ENCODE results near the gene RFX2.
A peak's percentile ranks its signal among the peaks of the same experiment; 100 is the strongest.
"Not testable (repeated sequence)": the region's sequence is repeated elsewhere in the genome, so short reads cannot be mapped to it uniquely, and the experiment has no call there.

Gene RFX2

GRCh38 chr19:5990289-5990797 lies 120.0 kb downstream of the RFX2 start:
- no peak overlapping the region for H3K27ac ChIP-seq (ENCODE audit: low read depth, low read length)
- peaks cover 13% of the 10 kb centered on the region for H3K36me3 ChIP-seq (ENCODE audit: insufficient read depth, low read length)
- H3K9ac ChIP-seq (ENCODE audit: low read length): no peak overlapping the region
- H3K27me3 ChIP-seq (ENCODE audit: control insufficient read depth in 1 of 2, insufficient read depth in 2 of 2, low read length in 2 of 2): no peaks in the 10 kb centered on the region
- no peak overlapping the region for H3K4me3 ChIP-seq (ENCODE audit: low read depth in 1 of 2, low read length in 2 of 2)
- no peaks in the 10 kb centered on the region for H3K9me3 ChIP-seq (ENCODE audit: low read length)
- peaks cover 27% of the 10 kb centered on the region for H3K4me1 ChIP-seq (ENCODE audit: insufficient read depth, low read length)

GRCh38 chr19:5989388-5990074 lies 120.8 kb downstream of the RFX2 start:
- H3K27ac ChIP-seq (ENCODE audit: low read depth, low read length): no peak overlapping the region
- no peaks in the 10 kb centered on the region for H3K9me3 ChIP-seq (ENCODE audit: low read length)
- H3K27me3 ChIP-seq (ENCODE audit: control insufficient read depth in 1 of 2, insufficient read depth in 2 of 2, low read length in 2 of 2): no peaks in the 10 kb centered on the region
- no peak overlapping the region for H3K9ac ChIP-seq (ENCODE audit: low read length)
- peaks cover 27% of the 10 kb centered on the region for H3K4me1 ChIP-seq (ENCODE audit: insufficient read depth, low read length)
- H3K4me3 ChIP-seq (ENCODE audit: low read depth in 1 of 2, low read length in 2 of 2): no peak overlapping the region
- peaks cover 11% of the 10 kb centered on the region for H3K36me3 ChIP-seq (ENCODE audit: insufficient read depth, low read length)

GRCh38 chr19:5988517-5989387 lies 121.5 kb downstream of the RFX2 start:
- H3K36me3 ChIP-seq (ENCODE audit: insufficient read depth, low read length): peaks cover 11% of the 10 kb centered on the region
- H3K27ac ChIP-seq (ENCODE audit: low read depth, low read length): no peak overlapping the region
- no peak overlapping the region for H3K4me3 ChIP-seq (ENCODE audit: low read depth in 1 of 2, low read length in 2 of 2)
- peaks cover 21% of the 10 kb centered on the region for H3K4me1 ChIP-seq (ENCODE audit: insufficient read depth, low read length)
- no peaks in the 10 kb centered on the region for H3K9me3 ChIP-seq (ENCODE audit: low read length)
- no peaks in the 10 kb centered on the region for H3K27me3 ChIP-seq (ENCODE audit: control insufficient read depth in 1 of 2, insufficient read depth in 2 of 2, low read length in 2 of 2)
- H3K9ac ChIP-seq (ENCODE audit: low read length): no peak overlapping the region

- H3K27ac ChIP-seq (ENCODE audit: low read depth, low read length): no peak overlapping the region
Measured at GRCh38 chr19:5987077-5987818, 123.1 kb downstream of the RFX2 start.

GRCh38 chr19:5985837-5986236 lies 124.5 kb downstream of the RFX2 start:
- H3K27me3 ChIP-seq (ENCODE audit: control insufficient read depth in 1 of 2, insufficient read depth in 2 of 2, low read length in 2 of 2); H3K4me1 ChIP-seq (ENCODE audit: insufficient read depth, low read length); H3K36me3 ChIP-seq (ENCODE audit: insufficient read depth, low read length); H3K27ac ChIP-seq (ENCODE audit: low read depth, low read length); H3K4me3 ChIP-seq (ENCODE audit: low read depth in 1 of 2, low read length in 2 of 2); H3K9ac ChIP-seq (ENCODE audit: low read length); H3K9me3 ChIP-seq (ENCODE audit: low read length): not testable (repeated sequence)

More at GRCh38 chr19:5987077-5987818, 123.1 kb downstream of the RFX2 start:
- H3K27me3 ChIP-seq (ENCODE audit: control insufficient read depth in 1 of 2, insufficient read depth in 2 of 2, low read length in 2 of 2): no peaks in the 10 kb centered on the region
- H3K4me3 ChIP-seq (ENCODE audit: low read depth in 1 of 2, low read length in 2 of 2): peak overlapping the region in 1 of 2 donors; percentile 63
- peaks cover 4% of the 10 kb centered on the region for H3K36me3 ChIP-seq (ENCODE audit: insufficient read depth, low read length)
- peak overlapping the region; percentile 63 for H3K9ac ChIP-seq (ENCODE audit: low read length)
- H3K4me1 ChIP-seq (ENCODE audit: insufficient read depth, low read length): peaks cover 10% of the 10 kb centered on the region
- H3K9me3 ChIP-seq (ENCODE audit: low read length): no peaks in the 10 kb centered on the region

GRCh38 chr19:5985098-5985783 lies 125.1 kb downstream of the RFX2 start:
- Histone ChIP-seq H3K9me3 (ENCODE audit: low read length) (no peaks in the 10 kb centered on the region), H3K27ac (ENCODE audit: low read depth, low read length) (no peak overlapping the region), H3K27me3 (ENCODE audit: control insufficient read depth in 1 of 2, insufficient read depth in 2 of 2, low read length in 2 of 2) (no peaks in the 10 kb centered on the region), H3K9ac (ENCODE audit: low read length) (no peak overlapping the region), H3K36me3 (ENCODE audit: insufficient read depth, low read length) (no peaks in the 10 kb centered on the region), H3K4me3 (ENCODE audit: low read depth in 1 of 2, low read length in 2 of 2) (no peak overlapping the region), H3K4me1 (ENCODE audit: insufficient read depth, low read length) (peaks cover 10% of the 10 kb centered on the region)

GRCh38 chr19:5984600-5984999 lies 125.7 kb downstream of the RFX2 start:
- Histone ChIP-seq H3K4me3 (ENCODE audit: low read depth in 1 of 2, low read length in 2 of 2) (no peak overlapping the region), H3K27me3 (ENCODE audit: control insufficient read depth in 1 of 2, insufficient read depth in 2 of 2, low read length in 2 of 2) (no peaks in the 10 kb centered on the region), H3K27ac (ENCODE audit: low read depth, low read length) (no peak overlapping the region), H3K4me1 (ENCODE audit: insufficient read depth, low read length) (peaks cover 13% of the 10 kb centered on the region), H3K36me3 (ENCODE audit: insufficient read depth, low read length) (no peaks in the 10 kb centered on the region), H3K9ac (ENCODE audit: low read length) (no peak overlapping the region), H3K9me3 (ENCODE audit: low read length) (no peaks in the 10 kb centered on the region)

GRCh38 chr19:5983367-5983955 lies 126.8 kb downstream of the RFX2 start:
- Histone ChIP-seq H3K9ac (ENCODE audit: low read length) (no peak overlapping the region), H3K27me3 (ENCODE audit: control insufficient read depth in 1 of 2, insufficient read depth in 2 of 2, low read length in 2 of 2) (no peaks in the 10 kb centered on the region), H3K4me1 (ENCODE audit: insufficient read depth, low read length) (peaks cover 21% of the 10 kb centered on the region), H3K36me3 (ENCODE audit: insufficient read depth, low read length) (no peaks in the 10 kb centered on the region), H3K4me3 (ENCODE audit: low read depth in 1 of 2, low read length in 2 of 2) (no peak overlapping the region), H3K9me3 (ENCODE audit: low read length) (no peaks in the 10 kb centered on the region), H3K27ac (ENCODE audit: low read depth, low read length) (no peak overlapping the region)

- Histone ChIP-seq H3K9me3 (ENCODE audit: low read length) (no peaks in the 10 kb centered on the region), H3K4me1 (ENCODE audit: insufficient read depth, low read length) (peaks cover 45% of the 10 kb centered on the region), H3K27ac (ENCODE audit: low read depth, low read length) (peak overlapping the region; percentile 88), H3K27me3 (ENCODE audit: control insufficient read depth in 1 of 2, insufficient read depth in 2 of 2, low read length in 2 of 2) (no peaks in the 10 kb centered on the region), H3K4me3 (ENCODE audit: low read depth in 1 of 2, low read length in 2 of 2) (peak overlapping the region; percentile 58 to 81), H3K9ac (ENCODE audit: low read length) (no peak overlapping the region), H3K36me3 (ENCODE audit: insufficient read depth, low read length) (peaks cover 12% of the 10 kb centered on the region)
Measured at GRCh38 chr19:5978606-5979552, 131.4 kb downstream of the RFX2 start.

All from muscle layer of colon (tissue), 2 donors.